OCI-LY1 (cell line): Measurements from ENCODE around the gene ZNF683.

Experiments
- CTCF ChIP-seq: fragments of 200-600 bp; sonication (generic), shearing (Covaris generic); IDR thresholded peaks from 2 replicates; pipeline ENCODE4 v1.5.1; 2017; ENCODE audit warnings: mild to moderate bottlenecking, antibody characterized with exemption, low read length, moderate library complexity, mixed read lengths
- EZH2 ChIP-seq: fragments of 200-600 bp; sonication (generic), shearing (Covaris generic); IDR thresholded peaks from 2 replicates; pipeline ENCODE4 v1.8.0; 2017; ENCODE audit warnings: borderline replicate concordance, mixed run types, mild to moderate bottlenecking, antibody characterized with exemption, low read length, moderate library complexity, mixed read lengths

GRCh38 chr1:26345718-26346117, 26.8 kb downstream of the ZNF683 start:
- TF ChIP-seq CTCF (no peak), EZH2 (no peak)
